ENCODE measurements around the gene GPRC5A.
"Not testable (repeated sequence)": the region's sequence is repeated elsewhere in the genome, so short reads cannot be mapped to it uniquely, and the experiment has no call there.

Gene GPRC5A

GRCh38 chr12:12891080-12891880, at the start of gene GPRC5A:
TSS of gene GPRC5A (plus strand) at chr12:12891562. CDS start at chr12:12908250, 16,688 bp downstream.
- DNase-seq (ENCODE audit: low spot score) = no peak

GRCh38 chr12:12845794-12846243, 45.5 kb upstream of the GPRC5A start:
- DNase-seq (ENCODE audit: low spot score) = no peak

GRCh38 chr12:12846780-12847179, 44.6 kb upstream of the GPRC5A start:
- not testable (repeated sequence) for DNase-seq (ENCODE audit: low spot score)

- DNase-seq (ENCODE audit: low spot score) = no peak
These were observed 37.9 kb upstream of the GPRC5A start for GRCh38 chr12:12853435-12853834.

- no peak for DNase-seq (ENCODE audit: low spot score)
These were observed 31.7 kb upstream of the GPRC5A start for GRCh38 chr12:12859690-12860089.

- no peak for DNase-seq (ENCODE audit: low spot score)
These were observed 27.1 kb upstream of the GPRC5A start for GRCh38 chr12:12864243-12864642.

- no peak for DNase-seq (ENCODE audit: low spot score)
These were observed 22.7 kb upstream of the GPRC5A start for GRCh38 chr12:12868477-12869235.

- DNase-seq (ENCODE audit: low spot score) = no peak
These were observed 20.9 kb upstream of the GPRC5A start for GRCh38 chr12:12870465-12870864.

- no peak for DNase-seq (ENCODE audit: low spot score)
These were observed 19.7 kb upstream of the GPRC5A start for GRCh38 chr12:12871587-12872138.

- DNase-seq (ENCODE audit: low spot score) = no peak
These were observed 19.0 kb upstream of the GPRC5A start for GRCh38 chr12:12872139-12872933.

- no peak for DNase-seq (ENCODE audit: low spot score)
These were observed 18.5 kb upstream of the GPRC5A start for GRCh38 chr12:12872934-12873275.

- DNase-seq (ENCODE audit: low spot score) = no peak
These were observed 17.3 kb upstream of the GPRC5A start for GRCh38 chr12:12874029-12874428.

- not testable (repeated sequence) for DNase-seq (ENCODE audit: low spot score)
These were observed 16.1 kb upstream of the GPRC5A start for GRCh38 chr12:12875301-12875700.

- DNase-seq (ENCODE audit: low spot score) = no peak
These were observed 14.1 kb upstream of the GPRC5A start for GRCh38 chr12:12877153-12877768.

- DNase-seq (ENCODE audit: low spot score) = no peak
These were observed 13.4 kb upstream of the GPRC5A start for GRCh38 chr12:12877781-12878455.

GRCh38 chr12:12880537-12880936, 10.8 kb upstream of the GPRC5A start:
- DNase-seq (ENCODE audit: low spot score) = no peak

GRCh38 chr12:12881151-12881909, 10.0 kb upstream of the GPRC5A start:
- DNase-seq (ENCODE audit: low spot score) = no peak

GRCh38 chr12:12882288-12882687, 9.1 kb upstream of the GPRC5A start:
- DNase-seq (ENCODE audit: low spot score) = no peak

- no peak for DNase-seq (ENCODE audit: low spot score)
These were observed 7.9 kb upstream of the GPRC5A start for GRCh38 chr12:12883369-12884001.
